ENCODE results near the gene SYNE1. TPM values are rescaled to one million over a fixed set of nuclear protein-coding genes. Genes with fewer than 3 reads are reported as not detected.

SYNE1 gene
- total and polyA plus RNA-seq, 10 of the 15 experiments (the other 5 are each of a cell fraction or from before 2014, with no cell fraction given), result 2.3 to 28.7 (median 14.1) TPM

GRCh38 chr6:152462716-152463115, 174.4 kb downstream of the SYNE1 start:
- no TSS peak for BruUV-seq (replicated peaks)
- 27% methylated on average over 6 of the region's 6 CpGs for WGBS (ENCODE audit: insufficient coverage, insufficient replicate concordance, low lambda C conversion rate, missing lambda C conversion rate)
- SMC1A ChIA-PET (ENCODE audit: uncharacterized antibody, unreplicated experiment), result interaction anchor here (0.6 to 1.1 kb wide), 2 partner anchors 9 to 74 kb away, joined by 3 read pairs; no protein-coding TSS in a partner anchor
- CTCF ChIA-PET, result no interaction called here
- H3K4me2 ChIP-seq (ENCODE audit: control insufficient read depth, insufficient read depth), result no peak overlapping the region
- no peaks in the 10 kb centered on the region for H3K4me1 ChIP-seq (ENCODE audit: control insufficient read depth, insufficient read depth, low read length)
- H3K9ac ChIP-seq (ENCODE audit: control insufficient read depth, insufficient read depth, low read length), result no peak overlapping the region
- RAD21 ChIA-PET (ENCODE audit: unreplicated experiment), result no interaction called here
- H3K36me3 ChIP-seq (ENCODE audit: control insufficient read depth in 2 of 2, insufficient read depth in 2 of 2, low read length in 1 of 2), result no peaks in the 10 kb centered on the region
- no peaks in the 10 kb centered on the region for H3K79me2 ChIP-seq (ENCODE audit: control insufficient read depth, insufficient read depth, low read length)
- intact Hi-C loops (cut with micrococcal nuclease; ENCODE audit: unreplicated experiment) (no loop called here), in situ Hi-C loops (cut with MboI) (no loop called here)
- no peaks in the 10 kb centered on the region for H3K27me3 ChIP-seq (replicated peaks in 1 of 2; ENCODE audit: control insufficient read depth in 2 of 2, insufficient read depth in 2 of 2, low read length in 1 of 2)
- no peak overlapping the region for H3K27ac ChIP-seq (ENCODE audit: control insufficient read depth, insufficient read depth)
- TF ChIP-seq ATF2 (IDR thresholded peaks at IDR 0.05; ENCODE audit: low read length) (no peak), ESRRA (IDR thresholded peaks at IDR 0.05; ENCODE audit: low read length) (no peak), RBBP5 (conservative IDR thresholded peaks at IDR 0.05) (no peak), E2F4 (IDR thresholded peaks at IDR 0.05; ENCODE audit: low read depth, low read length) (no peak), EED (IDR thresholded peaks at IDR 0.05; ENCODE audit: low read depth) (no peak), KAT2A (conservative IDR thresholded peaks at IDR 0.05; ENCODE audit: control insufficient read depth, low read depth, low read length) (no peak)
- H3K9me3 ChIP-seq (replicated peaks; ENCODE audit: control insufficient read depth, insufficient read depth, low read length), result no peaks in the 10 kb centered on the region
- FAIRE-seq, result no peak
- no peak overlapping the region for H3K4me3 ChIP-seq
- no peak for DNase-seq (ENCODE audit: low read depth, low spot score)
- ATAC-seq, result no peak
- POLR2A ChIA-PET, result no interaction called here
- H4K20me1 ChIP-seq (ENCODE audit: control insufficient read depth, insufficient read depth), result no peaks in the 10 kb centered on the region
- no peak overlapping the region for H2AFZ ChIP-seq (ENCODE audit: control insufficient read depth, low read depth, low read length)
